Parathyroid adenoma (tissue), 2 donors: ENCODE measurements around the gene DPH5.
"Not testable (repeated sequence)": the region's sequence is repeated elsewhere in the genome, so short reads cannot be mapped to it uniquely, and the experiment has no call there.

Source experiments
- H2AFZ ChIP-seq: fragments of 300-600 bp; sonication (generic); one replicate; pipeline ENCODE4 v1.7.0; 2017; ENCODE audit warnings: antibody characterized with exemption, mild to moderate bottlenecking
- H3K27ac ChIP-seq: fragments of 300-600 bp; sonication (generic); one replicate; pipeline ENCODE4 v1.7.0; 2017
- H3K27me3 ChIP-seq: fragments of 300-600 bp; sonication (generic); one replicate; pipeline ENCODE4 v1.7.0; 2017; ENCODE audit warnings: low read length; ENCODE audit not compliant: control insufficient read depth, insufficient read depth
- H3K36me3 ChIP-seq: fragments of 300-600 bp; sonication (generic); one replicate; pipeline ENCODE4 v1.7.0; 2017; ENCODE audit warnings: low read length; ENCODE audit not compliant: control insufficient read depth, insufficient read depth
- H3K4me1 ChIP-seq: fragments of 300-600 bp; sonication (generic); one replicate; pipeline ENCODE4 v1.7.0; 2017; ENCODE audit warnings: control low read depth
- H3K4me2 ChIP-seq: fragments of 300-600 bp; sonication (generic); one replicate; pipeline ENCODE4 v1.7.0; 2017; ENCODE audit warnings: low read length
- H3K4me3 ChIP-seq: fragments of 300-600 bp; sonication (generic); one replicate; pipeline ENCODE4 v1.7.0; 2017; ENCODE audit warnings: low read depth, low read length
- H3K79me2 ChIP-seq: fragments of 300-600 bp; sonication (generic); one replicate; pipeline ENCODE4 v1.7.0; 2017; ENCODE audit warnings: control low read depth
- H3K9ac ChIP-seq: fragments of 300-600 bp; sonication (generic); one replicate; pipeline ENCODE4 v1.7.0; 2017; ENCODE audit warnings: mild to moderate bottlenecking
- H3K9me3 ChIP-seq: fragments of 300-600 bp; sonication (generic); one replicate; pipeline ENCODE4 v1.7.0; 2017; ENCODE audit warnings: low read length; ENCODE audit not compliant: control insufficient read depth
- TF ChIP-seq, protein P1 (sequence below): fragments of 300-600 bp; sonication (generic); IDR thresholded peaks from one replicate; pipeline ENCODE4 v1.7.0; 2017; ENCODE audit warnings: antibody characterized with exemption, mild to moderate bottlenecking
- donor health status: primary hyperparathyroidism.

The DPH5 gene

DNA sequence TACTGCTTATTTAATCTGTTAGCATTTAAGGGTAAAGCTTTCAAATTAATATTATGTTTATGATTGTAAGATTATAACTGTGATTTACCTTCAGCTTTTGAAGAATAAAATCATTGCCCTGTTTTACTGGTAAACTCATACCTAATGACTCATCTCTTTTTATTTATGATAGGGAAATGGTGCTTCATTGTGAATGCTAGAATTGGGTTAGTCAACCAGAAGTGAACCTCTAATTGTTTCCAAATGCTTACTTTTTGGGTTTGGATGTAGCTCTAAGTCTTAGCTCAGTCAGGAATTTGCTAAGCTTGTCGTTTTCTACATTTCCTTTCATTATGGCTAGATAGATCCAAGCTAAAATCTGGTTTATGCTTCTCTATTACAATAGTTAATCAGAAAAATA lies 70.3 kb downstream of the DPH5 start:
- H3K27ac ChIP-seq = no peak overlapping the region
- TF ChIP-seq, protein P1, sequence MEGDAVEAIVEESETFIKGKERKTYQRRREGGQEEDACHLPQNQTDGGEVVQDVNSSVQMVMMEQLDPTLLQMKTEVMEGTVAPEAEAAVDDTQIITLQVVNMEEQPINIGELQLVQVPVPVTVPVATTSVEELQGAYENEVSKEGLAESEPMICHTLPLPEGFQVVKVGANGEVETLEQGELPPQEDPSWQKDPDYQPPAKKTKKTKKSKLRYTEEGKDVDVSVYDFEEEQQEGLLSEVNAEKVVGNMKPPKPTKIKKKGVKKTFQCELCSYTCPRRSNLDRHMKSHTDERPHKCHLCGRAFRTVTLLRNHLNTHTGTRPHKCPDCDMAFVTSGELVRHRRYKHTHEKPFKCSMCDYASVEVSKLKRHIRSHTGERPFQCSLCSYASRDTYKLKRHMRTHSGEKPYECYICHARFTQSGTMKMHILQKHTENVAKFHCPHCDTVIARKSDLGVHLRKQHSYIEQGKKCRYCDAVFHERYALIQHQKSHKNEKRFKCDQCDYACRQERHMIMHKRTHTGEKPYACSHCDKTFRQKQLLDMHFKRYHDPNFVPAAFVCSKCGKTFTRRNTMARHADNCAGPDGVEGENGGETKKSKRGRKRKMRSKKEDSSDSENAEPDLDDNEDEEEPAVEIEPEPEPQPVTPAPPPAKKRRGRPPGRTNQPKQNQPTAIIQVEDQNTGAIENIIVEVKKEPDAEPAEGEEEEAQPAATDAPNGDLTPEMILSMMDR = no peak
- H3K4me1 ChIP-seq = no peaks in the 10 kb centered on the region
- H2AFZ ChIP-seq = no peak overlapping the region
- no peaks in the 10 kb centered on the region for H3K79me2 ChIP-seq
- no peaks in the 10 kb centered on the region for H3K9me3 ChIP-seq
- H3K9ac ChIP-seq = no peak overlapping the region
- H3K4me2 ChIP-seq = no peak overlapping the region
- no peaks in the 10 kb centered on the region for H3K36me3 ChIP-seq
- H3K4me3 ChIP-seq = no peak overlapping the region
- no peaks in the 10 kb centered on the region for H3K27me3 ChIP-seq

DNA sequence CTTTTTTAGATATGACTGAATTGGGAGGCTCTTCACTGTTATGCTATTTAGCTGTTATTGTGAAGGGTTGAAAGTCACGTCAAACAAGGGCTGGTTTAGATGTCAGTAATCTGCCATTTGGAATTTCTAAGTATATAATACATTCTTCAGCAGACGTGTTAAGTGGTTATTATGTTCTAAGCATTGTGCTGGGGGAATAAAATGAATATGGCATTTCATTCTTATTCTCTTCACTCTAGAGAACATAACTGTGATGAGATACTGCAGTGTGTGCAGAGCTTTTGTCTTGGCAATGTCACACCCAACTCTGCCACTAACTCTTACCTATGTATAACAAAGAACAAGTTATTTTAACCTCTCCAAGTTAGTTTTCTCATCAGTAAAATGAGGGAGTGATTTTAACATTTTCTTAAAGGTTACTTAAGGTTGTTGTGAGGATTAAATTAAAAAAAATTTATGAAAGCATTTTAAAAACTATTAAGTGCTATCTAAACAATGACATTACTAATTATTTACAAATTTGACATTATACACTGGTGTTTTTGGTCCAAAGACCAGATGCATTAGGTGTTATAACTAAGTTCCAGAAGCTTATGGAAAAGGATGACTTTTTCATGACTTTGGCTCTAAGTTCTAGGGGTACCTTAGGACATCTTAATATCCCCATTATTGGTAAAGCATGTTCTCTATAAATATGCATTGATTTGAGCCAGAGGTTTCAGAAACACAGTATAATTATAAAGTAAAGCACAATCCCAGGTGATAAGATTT lies 71.4 kb downstream of the DPH5 start:
- no peaks in the 10 kb centered on the region for H3K9me3 ChIP-seq
- no peak overlapping the region for H3K4me2 ChIP-seq
- H2AFZ ChIP-seq = no peak overlapping the region
- no peak overlapping the region for H3K27ac ChIP-seq
- H3K9ac ChIP-seq = no peak overlapping the region
- TF ChIP-seq, protein P1 = no peak
- no peak overlapping the region for H3K4me3 ChIP-seq
- no peaks in the 10 kb centered on the region for H3K27me3 ChIP-seq
- H3K79me2 ChIP-seq = no peaks in the 10 kb centered on the region
- no peaks in the 10 kb centered on the region for H3K4me1 ChIP-seq
- no peaks in the 10 kb centered on the region for H3K36me3 ChIP-seq

DNA sequence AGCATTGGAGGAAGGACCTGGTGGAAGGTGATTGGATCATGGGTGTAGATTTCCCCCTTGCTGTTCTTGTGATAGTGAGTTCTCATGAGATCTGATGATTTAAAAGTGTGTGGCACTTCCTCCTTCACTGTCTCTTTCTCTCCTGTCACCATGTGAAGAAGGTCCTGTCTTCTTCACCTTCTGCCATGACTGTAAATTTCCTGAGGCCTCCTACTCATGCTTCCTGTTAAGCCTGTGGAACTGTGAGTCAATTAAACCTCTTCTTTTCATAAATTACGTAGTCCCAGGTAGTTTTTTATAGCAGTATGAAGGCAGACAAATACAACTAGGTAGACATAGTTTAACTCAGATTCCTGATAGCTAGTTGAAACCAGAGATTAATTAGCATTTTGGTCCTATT lies 72.6 kb downstream of the DPH5 start:
- not testable (repeated sequence) for H3K9me3 ChIP-seq, H3K79me2 ChIP-seq, H3K27ac ChIP-seq, H2AFZ ChIP-seq, H3K4me1 ChIP-seq, H3K4me3 ChIP-seq, H3K36me3 ChIP-seq, H3K9ac ChIP-seq, H3K27me3 ChIP-seq, H3K4me2 ChIP-seq

DNA sequence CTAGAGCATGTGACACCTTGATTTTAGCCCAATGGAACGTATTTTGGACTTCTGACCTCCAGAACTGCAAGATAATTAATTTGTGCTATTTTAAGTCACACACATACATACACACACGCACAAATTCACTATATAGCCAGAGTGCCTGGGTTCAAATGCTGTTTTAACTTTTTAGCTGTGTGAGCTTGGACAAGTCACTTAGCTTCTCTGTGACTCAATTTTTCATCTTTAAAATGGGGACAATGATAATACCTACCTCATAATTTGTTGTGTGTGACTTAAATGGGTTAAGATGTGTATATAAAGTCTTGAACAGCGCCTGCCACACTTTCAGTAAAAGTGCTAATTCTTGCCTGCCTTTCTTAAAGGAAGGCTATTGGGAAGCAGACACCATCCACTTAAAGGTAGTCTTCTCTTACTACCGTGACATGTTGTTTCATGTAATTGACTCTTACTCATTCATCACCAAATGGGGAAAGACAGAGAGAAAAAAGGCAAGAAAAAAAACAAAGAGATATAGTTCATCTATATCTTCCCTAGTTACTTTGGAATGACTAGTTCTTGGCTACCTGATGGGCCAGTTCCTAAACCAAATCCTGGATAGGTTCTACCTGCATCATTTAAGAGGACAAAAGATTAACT lies 73.4 kb downstream of the DPH5 start:
- no peak overlapping the region for H3K9ac ChIP-seq
- TF ChIP-seq, protein P1 = no peak
- H3K27me3 ChIP-seq = no peaks in the 10 kb centered on the region
- no peak overlapping the region for H3K4me3 ChIP-seq
- no peaks in the 10 kb centered on the region for H3K36me3 ChIP-seq
- H3K9me3 ChIP-seq = no peaks in the 10 kb centered on the region
- peaks cover under 1% of the 10 kb centered on the region for H3K79me2 ChIP-seq
- H3K4me2 ChIP-seq = no peak overlapping the region
- H3K4me1 ChIP-seq = no peaks in the 10 kb centered on the region
- no peak overlapping the region for H2AFZ ChIP-seq
- no peak overlapping the region for H3K27ac ChIP-seq

DNA sequence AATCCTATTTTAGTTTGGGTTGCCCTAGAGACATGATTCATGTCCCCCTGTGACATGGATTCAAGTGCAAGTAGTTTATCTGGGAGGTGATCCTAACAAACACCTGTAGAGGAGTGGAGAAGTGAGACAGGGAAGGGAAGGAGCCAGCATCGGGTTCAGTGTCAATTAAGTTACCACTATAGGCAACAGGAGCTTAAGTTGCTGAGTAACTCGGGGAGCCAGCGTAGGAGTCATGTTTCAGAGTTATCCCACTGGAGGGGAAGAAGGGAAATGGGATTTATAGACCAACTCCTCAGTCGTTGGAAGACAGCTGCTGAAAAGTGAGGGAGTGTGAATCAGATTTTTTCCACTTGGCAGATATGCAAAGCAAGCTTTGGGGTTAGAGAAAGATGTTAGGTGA lies 74.8 kb downstream of the DPH5 start:
- H3K9ac ChIP-seq = no peak overlapping the region

More for the DNA sequence above, 74.8 kb downstream of the DPH5 start:
- H3K4me3 ChIP-seq = no peak overlapping the region
- H3K79me2 ChIP-seq = peaks cover 4% of the 10 kb centered on the region
- TF ChIP-seq, protein P1 = no peak
- no peaks in the 10 kb centered on the region for H3K9me3 ChIP-seq
- no peak overlapping the region for H2AFZ ChIP-seq
- no peak overlapping the region for H3K27ac ChIP-seq
- no peaks in the 10 kb centered on the region for H3K36me3 ChIP-seq
- no peaks in the 10 kb centered on the region for H3K27me3 ChIP-seq
- no peaks in the 10 kb centered on the region for H3K4me1 ChIP-seq
- H3K4me2 ChIP-seq = no peak overlapping the region
